Panc1 (cell line): ENCODE results near the gene SLC24A4. TPM values are rescaled to one million over a fixed set of nuclear protein-coding genes. Genes with fewer than 3 reads are reported as not detected.

Experiments used
- ATAC-seq: fragments of 200-7000 bp; cut with Tn5 transposase; 2 replicates; pipeline ENCODE4 v1.9.1; 2020; ENCODE audit warnings: mild to moderate bottlenecking, moderate library complexity
- BruUV-seq: library from RNA; stranded (reverse); fragments of 400-500 nt; replicated peaks from 2 replicates; lab custom pipeline; 2021; lab: Mats Ljungman, UMichigan
- CTCF ChIA-PET: fragments of 300-600 bp; sonication (Branson Sonifier 250); formaldehyde crosslinking; loops from one replicate; lab custom pipeline; 2022; ENCODE audit warnings: antibody characterized with exemption; lab: Charles Lee
- POLR2A ChIA-PET: fragments of 300-600 bp; sonication (Branson Sonifier 250); formaldehyde crosslinking; loops from one replicate; lab custom pipeline; 2022; ENCODE audit warnings: antibody characterized with exemption; lab: Charles Lee
- DNase-seq: peaks from one replicate; pipeline ENCODE4 v3.0.0-alpha.2; 2010; ENCODE audit warnings: low read depth, low spot score
- H3K27ac ChIP-seq: 2 replicates; pipeline ENCODE4 v1.5.1; 2011; ENCODE audit warnings: mild to moderate bottlenecking, low read length, inconsistent platforms
- H3K27me3 ChIP-seq: fragments of 200-500 bp; sonication (Bioruptor generic); 2 replicates; pipeline ENCODE4 v1.6.0; 2014; ENCODE audit warnings: low read length, inconsistent platforms; ENCODE audit not compliant: control insufficient read depth, insufficient read depth
- H3K36me3 ChIP-seq: fragments of 200-500 bp; sonication (Bioruptor generic); 2 replicates; pipeline ENCODE4 v1.5.1; 2014; ENCODE audit warnings: inconsistent platforms, mild to moderate bottlenecking, low read length, moderate library complexity; ENCODE audit not compliant: control insufficient read depth, insufficient read depth
- H3K4me1 ChIP-seq: 2 replicates; pipeline ENCODE4 v1.5.1; 2011; ENCODE audit warnings: inconsistent platforms, mild to moderate bottlenecking, low read length, moderate library complexity; ENCODE audit not compliant: control insufficient read depth, insufficient read depth
- H3K4me3 ChIP-seq, 2 experiments: 2 replicates each; pipeline ENCODE4 v1.5.1; 2011 to 2012; ENCODE audit warnings: low read depth in 2 of 2, low read length in 2 of 2, mild to moderate bottlenecking in 2 of 2, inconsistent platforms in 1 of 2, moderate library complexity in 1 of 2
- H3K9me3 ChIP-seq: fragments of 200-500 bp; sonication (Bioruptor generic); 2 replicates; pipeline ENCODE4 v1.5.1; 2014; ENCODE audit warnings: low read depth, mild to moderate bottlenecking, inconsistent platforms, low read length, moderate library complexity; ENCODE audit not compliant: control insufficient read depth, insufficient read depth
- POLR2AphosphoS5 ChIP-seq: IDR thresholded peaks from 2 replicates; pipeline ENCODE4 v1.6.1; 2012; ENCODE audit warnings: mild to moderate bottlenecking, low read depth, low read length, moderate library complexity
- SIN3A ChIP-seq: IDR thresholded peaks from 2 replicates; pipeline ENCODE4 v1.6.1; 2012; ENCODE audit warnings: low read depth, mild to moderate bottlenecking, low read length, moderate library complexity, borderline replicate concordance; ENCODE audit not compliant: insufficient read depth
- TCF7L2 ChIP-seq: IDR thresholded peaks from 2 replicates; pipeline ENCODE4 v1.6.1; 2011; ENCODE audit warnings: mild to moderate bottlenecking, low read depth, low read length, inconsistent platforms
- in situ Hi-C: cut with HindIII; loops from 2 replicates; pipeline ENCODE4 v1.10.0; 2016; ENCODE audit warnings: low sequenced_read_pairs, low pct_unique_long_range_greater_than_20kb
- intact Hi-C: fragments of 100-400 bp; cut with micrococcal nuclease; formaldehyde crosslinking; loops from one replicate; pipeline ENCODE4 v1.10.0; 2022; ENCODE audit not compliant: unreplicated experiment
- total RNA-seq: library from RNA; stranded (reverse); gene quantifications from one replicate; pipeline ENCODE4 v1.2.1, GENCODE V29; 2021; ENCODE audit not compliant: unreplicated experiment
- TF ChIP-seq, protein P1 (sequence below): fragments of 450-650 bp; IDR thresholded peaks from 2 replicates; pipeline ENCODE4 v1.5.1; 2017; ENCODE audit warnings: mild to moderate bottlenecking
- TF ChIP-seq, protein P2 (sequence below), 2 experiments: IDR thresholded peaks; 2 replicates each; pipeline ENCODE4 v1.6.1; 2011 to 2012; ENCODE audit warnings: low read depth in 2 of 2, control low read depth in 1 of 2, low read length in 1 of 2, mild to moderate bottlenecking in 1 of 2, moderate library complexity in 1 of 2; ENCODE audit not compliant: insufficient read depth in 1 of 2

The SLC24A4 gene
- total RNA-seq, 1 experiment from 2014 or later, result not detected

DNA sequence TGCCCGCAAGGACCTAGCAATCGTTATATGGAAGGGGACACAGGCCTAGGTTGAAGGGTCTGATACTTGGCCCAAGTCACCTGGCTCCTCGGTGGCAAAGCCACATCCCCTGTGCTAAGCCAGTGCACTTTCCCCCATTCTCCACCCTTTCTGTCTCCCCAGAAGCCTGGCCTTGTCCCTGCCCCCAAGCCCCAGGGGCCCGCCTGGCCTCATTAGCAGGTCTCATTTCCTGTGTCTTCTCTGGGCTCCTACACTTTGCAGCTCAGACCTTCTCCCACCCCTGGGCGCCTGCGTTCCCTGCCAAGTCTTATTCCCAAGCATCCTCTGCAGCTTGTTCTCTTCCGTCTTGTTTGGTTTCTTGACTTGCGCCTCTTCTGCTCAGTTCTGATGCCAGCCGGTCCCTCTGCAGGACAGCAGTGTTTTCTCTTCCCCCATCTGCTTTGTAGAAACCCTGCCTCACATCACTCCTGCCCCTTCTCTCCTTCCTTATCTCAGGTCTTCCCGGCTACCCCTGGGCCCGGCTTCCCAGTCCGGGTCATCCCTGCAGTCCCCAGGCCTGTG, 66.7 kb downstream of the SLC24A4 start:
- no peak overlapping the region for H3K4me3 ChIP-seq
- ATAC-seq (no peak), DNase-seq (no peak)
- ChIA-PET CTCF (no interaction called here), POLR2A (no interaction called here)
- H3K9me3 ChIP-seq, result no peaks in the 10 kb centered on the region
- no TSS peak for BruUV-seq
- in situ Hi-C loops (no loop called here), intact Hi-C loops (no loop called here)
- no peak overlapping the region for H3K27ac ChIP-seq
- no peaks in the 10 kb centered on the region for H3K4me1 ChIP-seq
- TF ChIP-seq POLR2AphosphoS5 (no peak), SIN3A (no peak), TCF7L2 (no peak)
- TF ChIP-seq, protein P1, sequence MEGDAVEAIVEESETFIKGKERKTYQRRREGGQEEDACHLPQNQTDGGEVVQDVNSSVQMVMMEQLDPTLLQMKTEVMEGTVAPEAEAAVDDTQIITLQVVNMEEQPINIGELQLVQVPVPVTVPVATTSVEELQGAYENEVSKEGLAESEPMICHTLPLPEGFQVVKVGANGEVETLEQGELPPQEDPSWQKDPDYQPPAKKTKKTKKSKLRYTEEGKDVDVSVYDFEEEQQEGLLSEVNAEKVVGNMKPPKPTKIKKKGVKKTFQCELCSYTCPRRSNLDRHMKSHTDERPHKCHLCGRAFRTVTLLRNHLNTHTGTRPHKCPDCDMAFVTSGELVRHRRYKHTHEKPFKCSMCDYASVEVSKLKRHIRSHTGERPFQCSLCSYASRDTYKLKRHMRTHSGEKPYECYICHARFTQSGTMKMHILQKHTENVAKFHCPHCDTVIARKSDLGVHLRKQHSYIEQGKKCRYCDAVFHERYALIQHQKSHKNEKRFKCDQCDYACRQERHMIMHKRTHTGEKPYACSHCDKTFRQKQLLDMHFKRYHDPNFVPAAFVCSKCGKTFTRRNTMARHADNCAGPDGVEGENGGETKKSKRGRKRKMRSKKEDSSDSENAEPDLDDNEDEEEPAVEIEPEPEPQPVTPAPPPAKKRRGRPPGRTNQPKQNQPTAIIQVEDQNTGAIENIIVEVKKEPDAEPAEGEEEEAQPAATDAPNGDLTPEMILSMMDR, result no peak
- TF ChIP-seq, protein P2, sequence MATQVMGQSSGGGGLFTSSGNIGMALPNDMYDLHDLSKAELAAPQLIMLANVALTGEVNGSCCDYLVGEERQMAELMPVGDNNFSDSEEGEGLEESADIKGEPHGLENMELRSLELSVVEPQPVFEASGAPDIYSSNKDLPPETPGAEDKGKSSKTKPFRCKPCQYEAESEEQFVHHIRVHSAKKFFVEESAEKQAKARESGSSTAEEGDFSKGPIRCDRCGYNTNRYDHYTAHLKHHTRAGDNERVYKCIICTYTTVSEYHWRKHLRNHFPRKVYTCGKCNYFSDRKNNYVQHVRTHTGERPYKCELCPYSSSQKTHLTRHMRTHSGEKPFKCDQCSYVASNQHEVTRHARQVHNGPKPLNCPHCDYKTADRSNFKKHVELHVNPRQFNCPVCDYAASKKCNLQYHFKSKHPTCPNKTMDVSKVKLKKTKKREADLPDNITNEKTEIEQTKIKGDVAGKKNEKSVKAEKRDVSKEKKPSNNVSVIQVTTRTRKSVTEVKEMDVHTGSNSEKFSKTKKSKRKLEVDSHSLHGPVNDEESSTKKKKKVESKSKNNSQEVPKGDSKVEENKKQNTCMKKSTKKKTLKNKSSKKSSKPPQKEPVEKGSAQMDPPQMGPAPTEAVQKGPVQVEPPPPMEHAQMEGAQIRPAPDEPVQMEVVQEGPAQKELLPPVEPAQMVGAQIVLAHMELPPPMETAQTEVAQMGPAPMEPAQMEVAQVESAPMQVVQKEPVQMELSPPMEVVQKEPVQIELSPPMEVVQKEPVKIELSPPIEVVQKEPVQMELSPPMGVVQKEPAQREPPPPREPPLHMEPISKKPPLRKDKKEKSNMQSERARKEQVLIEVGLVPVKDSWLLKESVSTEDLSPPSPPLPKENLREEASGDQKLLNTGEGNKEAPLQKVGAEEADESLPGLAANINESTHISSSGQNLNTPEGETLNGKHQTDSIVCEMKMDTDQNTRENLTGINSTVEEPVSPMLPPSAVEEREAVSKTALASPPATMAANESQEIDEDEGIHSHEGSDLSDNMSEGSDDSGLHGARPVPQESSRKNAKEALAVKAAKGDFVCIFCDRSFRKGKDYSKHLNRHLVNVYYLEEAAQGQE (IDR thresholded peaks at IDR 0.05; ENCODE audit: insufficient read depth in 1 of 2, low read depth in 2 of 2, low read length in 1 of 2), result no peak
- H3K36me3 ChIP-seq, result no peaks in the 10 kb centered on the region
- no peaks in the 10 kb centered on the region for H3K27me3 ChIP-seq

DNA sequence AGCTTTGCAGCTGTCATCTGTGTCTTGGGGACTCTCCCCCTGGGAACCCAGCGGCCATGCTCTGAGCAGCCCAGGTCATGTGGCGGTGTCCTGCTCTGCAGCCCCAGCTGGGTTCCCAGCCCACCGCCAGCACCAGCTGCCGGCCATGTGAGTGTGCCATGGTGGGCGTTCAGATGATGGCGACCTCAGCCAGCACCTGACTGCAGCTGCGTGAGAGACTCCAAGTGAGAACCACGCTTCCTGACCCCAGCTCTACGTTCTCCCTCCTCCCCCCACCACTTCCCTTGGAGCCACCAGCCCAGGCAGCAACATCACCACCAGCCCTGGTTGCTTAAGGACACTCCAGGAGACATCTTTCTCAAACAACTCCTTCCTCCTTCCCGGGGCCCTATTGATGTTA, 68.8 kb downstream of the SLC24A4 start:
- Histone ChIP-seq H3K4me1 (no peaks in the 10 kb centered on the region), H3K9me3 (no peaks in the 10 kb centered on the region), H3K36me3 (no peaks in the 10 kb centered on the region), H3K27me3 (no peaks in the 10 kb centered on the region), H3K27ac (no peak overlapping the region), H3K4me3 (no peak overlapping the region)
- ChIA-PET POLR2A (no interaction called here), CTCF (interaction anchor here (0.7 kb wide), 1 partner anchor 787 kb away, joined by 4 read pairs; no protein-coding TSS in a partner anchor)
- TF ChIP-seq, protein P2 (IDR thresholded peaks at IDR 0.05; ENCODE audit: insufficient read depth in 1 of 2, low read depth in 2 of 2, low read length in 1 of 2), result no peak
- no peak for TF ChIP-seq SIN3A
- TF ChIP-seq POLR2AphosphoS5, result no peak
- TF ChIP-seq, protein P1, result no peak
- no peak for TF ChIP-seq TCF7L2
- ATAC-seq (no peak), DNase-seq (no peak)
- intact Hi-C loops, result no loop called here
- no TSS peak for BruUV-seq
- in situ Hi-C loops, result no loop called here
